BJ (cell line): ENCODE data around the gene GORASP1. TPM values are rescaled to one million over a fixed set of nuclear protein-coding genes. Genes with fewer than 3 reads are reported as not detected.

Experiments
- CTCF ChIA-PET: fragments of 350-600 bp; formaldehyde crosslinking; extraction: SDS; loops from one replicate; lab custom pipeline; 2021; ENCODE audit warnings: antibody characterized with exemption, inconsistent platforms; lab: Yijun Ruan, JAX
- POLR2A ChIA-PET: fragments of 300-600 bp; sonication (Branson Sonifier 250); formaldehyde crosslinking; extraction: SDS; loops from one replicate; lab custom pipeline; 2021; ENCODE audit warnings: antibody characterized with exemption; lab: Charles Lee
- DNase-seq: peaks from one replicate; pipeline ENCODE4 v3.0.0-alpha.2; 2011; ENCODE audit warnings: low read depth
- H3K27me3 ChIP-seq: 2 replicates; pipeline ENCODE4 v1.6.0; 2011; ENCODE audit warnings: low read length; ENCODE audit not compliant: control insufficient read depth, insufficient read depth
- H3K36me3 ChIP-seq: 2 replicates; pipeline ENCODE4 v1.5.1; 2011; ENCODE audit warnings: low read length; ENCODE audit not compliant: control insufficient read depth, insufficient read depth
- H3K4me3 ChIP-seq: 2 replicates; pipeline ENCODE4 v1.5.1; 2011; ENCODE audit warnings: low read depth, mild to moderate bottlenecking, control low read depth, low read length
- CTCF ChIP-seq: IDR thresholded peaks from 2 replicates; pipeline ENCODE4 v1.5.1; 2011; ENCODE audit warnings: low read depth, mild to moderate bottlenecking, control low read depth, inconsistent platforms, low read length, moderate library complexity; ENCODE audit not compliant: insufficient read depth
- polyA plus RNA-seq: library from polyadenylated mRNA; depleted of rRNA; stranded (reverse); fragments of >200 nt; gene quantifications from 2 replicates; pipeline ENCODE4 v1.2.3, GENCODE V29; 2011

GORASP1 gene
- polyA plus RNA-seq, 1 experiment: 87.0 TPM

GRCh38 chr3:39144748-39145380 lies 37.4 kb upstream of the GORASP1 start:
- ChIA-PET POLR2A (no interaction called here), CTCF (interaction anchor here (3.7 to 7.1 kb wide), 2 partner anchors 16 to 143 kb away, joined by 14 to 66 read pairs; no protein-coding TSS in a partner anchor)
- no peak for DNase-seq
- no peak for TF ChIP-seq CTCF
- Histone ChIP-seq H3K27me3 (no peaks in the 10 kb centered on the region), H3K4me3 (no peak overlapping the region), H3K36me3 (peaks cover 35% of the 10 kb centered on the region)

GRCh38 chr3:39144095-39144747 lies 36.8 kb upstream of the GORASP1 start:
- no peak for TF ChIP-seq CTCF
- ChIA-PET CTCF (interaction anchor here (3.7 to 7.1 kb wide), 2 partner anchors 15 to 144 kb away, joined by 14 to 66 read pairs; no protein-coding TSS in a partner anchor), POLR2A (no interaction called here)
- no peak for DNase-seq
- H3K36me3 ChIP-seq: peaks cover 35% of the 10 kb centered on the region
- H3K27me3 ChIP-seq: no peaks in the 10 kb centered on the region
- no peak overlapping the region for H3K4me3 ChIP-seq

- TF ChIP-seq CTCF: no peak
- Histone ChIP-seq H3K4me3 (no peak overlapping the region), H3K27me3 (no peaks in the 10 kb centered on the region), H3K36me3 (peaks cover 36% of the 10 kb centered on the region)
- CTCF ChIA-PET: interaction anchor here (0.9 to 7.1 kb wide), 3 partner anchors 14 to 145 kb away, joined by 3 to 66 read pairs (median 14); no protein-coding TSS in a partner anchor
- POLR2A ChIA-PET: no interaction called here
- DNase-seq: no peak
Observed at GRCh38 chr3:39143051-39143885, 35.8 kb upstream of the GORASP1 start.

GRCh38 chr3:39142067-39142466 lies 34.6 kb upstream of the GORASP1 start:
- Histone ChIP-seq H3K4me3 (no peak overlapping the region), H3K36me3 (peaks cover 38% of the 10 kb centered on the region), H3K27me3 (no peaks in the 10 kb centered on the region)
- no peak for TF ChIP-seq CTCF
- POLR2A ChIA-PET: no interaction called here
- CTCF ChIA-PET: interaction anchor here (1.2 to 2.6 kb wide), 2 partner anchors 16 to 40 kb away, joined by 3 to 11 read pairs; no protein-coding TSS in a partner anchor
- DNase-seq: no peak
